GM18517 (cell line): ENCODE results near the gene FBLIM1.

Experiments
- ATAC-seq: cut with Tn5 transposase; IDR thresholded peaks from one replicate; pipeline ENCODE4 v1.9.1; 2021; ENCODE audit warnings: mild to moderate bottlenecking, moderate library complexity; ENCODE audit not compliant: unreplicated experiment

The FBLIM1 gene, protein sequence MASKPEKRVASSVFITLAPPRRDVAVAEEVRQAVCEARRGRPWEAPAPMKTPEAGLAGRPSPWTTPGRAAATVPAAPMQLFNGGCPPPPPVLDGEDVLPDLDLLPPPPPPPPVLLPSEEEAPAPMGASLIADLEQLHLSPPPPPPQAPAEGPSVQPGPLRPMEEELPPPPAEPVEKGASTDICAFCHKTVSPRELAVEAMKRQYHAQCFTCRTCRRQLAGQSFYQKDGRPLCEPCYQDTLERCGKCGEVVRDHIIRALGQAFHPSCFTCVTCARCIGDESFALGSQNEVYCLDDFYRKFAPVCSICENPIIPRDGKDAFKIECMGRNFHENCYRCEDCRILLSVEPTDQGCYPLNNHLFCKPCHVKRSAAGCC

DNA sequence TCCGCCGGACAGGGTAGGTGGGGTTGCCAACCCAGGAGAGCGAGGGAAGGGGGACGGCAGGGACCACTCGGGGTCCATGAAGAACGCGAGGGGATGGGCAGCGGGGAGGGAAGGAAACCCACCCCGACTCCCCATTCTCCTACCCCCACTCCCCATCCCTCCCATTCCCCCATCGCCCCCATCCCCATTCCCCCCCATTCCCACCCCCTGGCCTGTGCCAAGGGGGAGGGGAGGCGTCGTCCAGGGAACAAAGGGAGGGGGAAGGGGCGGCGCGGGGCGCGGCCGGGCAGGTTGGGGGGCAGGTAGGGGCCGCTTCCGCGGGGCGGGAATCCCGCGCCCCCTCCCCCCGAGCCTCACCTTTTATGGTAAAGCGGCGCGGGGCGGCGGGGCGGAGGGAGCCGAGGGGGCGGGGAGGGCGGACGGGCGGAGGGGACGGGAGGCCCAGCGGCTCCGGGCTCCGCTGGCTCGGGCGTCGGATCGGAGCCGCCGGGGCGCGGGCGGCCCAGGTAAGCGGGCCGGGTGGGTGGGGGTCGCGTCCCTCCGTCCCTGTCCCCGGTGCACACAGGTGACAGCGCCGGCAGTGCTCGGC lies at the start of gene FBLIM1:
Gene FBLIM1 (plus strand): TSS at position 453 of the 589 bp plus-strand sequence. CDS start 6,189 bp downstream, outside the sequence.
- ATAC-seq = no peak

DNA sequence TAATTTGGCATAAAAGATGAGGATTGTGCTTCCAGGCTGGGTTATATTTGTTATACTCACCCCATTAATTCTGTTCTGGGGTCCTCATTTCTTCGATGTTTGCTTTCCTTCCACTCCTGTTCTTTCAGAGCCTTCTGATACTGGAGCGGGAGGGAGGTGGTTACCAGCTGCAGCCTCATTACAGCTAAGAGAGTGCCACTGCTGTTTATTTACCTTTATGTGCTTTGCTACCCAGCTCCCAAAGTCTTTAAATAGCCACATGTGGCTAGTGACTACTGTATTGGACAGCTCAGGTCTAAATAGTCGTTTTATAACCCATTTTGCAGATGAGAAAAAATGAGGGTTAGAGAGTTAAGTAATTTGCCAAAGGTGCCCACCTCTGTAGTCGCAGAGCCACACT lies 49.4 kb upstream of the FBLIM1 start:
- ATAC-seq = no peak

DNA sequence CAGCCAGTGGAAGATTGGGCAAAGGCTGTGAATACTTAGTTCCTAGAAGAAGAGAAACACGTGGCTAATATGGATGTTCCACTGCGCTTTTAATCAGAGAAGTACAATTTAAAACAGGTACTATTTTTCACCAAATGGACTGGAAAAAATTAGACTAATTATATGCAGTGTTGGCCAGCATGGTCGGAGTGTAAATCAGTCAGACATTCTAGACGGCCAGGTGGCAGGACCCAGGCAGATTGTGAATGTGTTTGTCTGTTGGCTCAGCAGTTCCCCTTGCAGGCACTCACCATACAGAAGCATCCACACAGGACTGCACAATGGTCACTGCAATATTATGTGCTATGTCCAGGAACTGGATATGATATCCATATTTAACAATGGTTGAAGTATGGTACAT lies 46.4 kb upstream of the FBLIM1 start:
- no peak for ATAC-seq

DNA sequence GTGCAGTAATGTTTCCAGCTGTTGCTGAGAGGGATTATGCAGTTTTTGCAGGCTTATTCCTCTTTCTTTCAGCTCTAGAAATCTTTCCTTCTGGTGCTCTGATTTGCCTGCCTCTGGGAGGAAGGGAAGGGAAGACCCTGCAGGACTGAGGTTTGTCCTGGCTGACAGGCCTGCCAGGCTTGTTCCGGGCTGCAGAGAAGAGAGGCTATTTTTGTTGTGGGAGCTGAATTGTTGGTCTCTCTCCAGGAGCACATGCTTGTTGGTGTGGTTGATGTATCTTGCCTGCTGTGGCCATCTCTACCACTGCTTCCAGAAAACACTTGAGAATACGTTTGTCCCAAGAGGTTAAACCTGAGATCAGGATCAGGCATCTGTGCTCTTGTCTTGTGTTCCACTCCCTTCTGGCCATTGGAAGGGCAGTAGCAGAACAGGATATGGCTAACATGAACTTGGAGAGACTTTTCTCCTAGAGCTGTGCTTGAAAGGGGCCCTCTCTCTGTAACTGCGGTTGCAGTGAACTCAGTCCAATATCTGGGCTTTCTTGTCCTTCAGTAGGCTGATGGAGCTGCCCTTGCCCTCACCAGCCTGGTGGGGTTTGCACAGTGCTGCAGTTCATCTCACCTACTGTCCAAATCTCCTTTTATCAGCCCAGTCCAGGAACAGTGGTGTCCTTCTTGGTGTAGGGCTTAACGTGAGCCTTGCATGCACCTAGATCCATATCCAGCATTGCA lies 44.0 kb upstream of the FBLIM1 start:
- no peak for ATAC-seq

DNA sequence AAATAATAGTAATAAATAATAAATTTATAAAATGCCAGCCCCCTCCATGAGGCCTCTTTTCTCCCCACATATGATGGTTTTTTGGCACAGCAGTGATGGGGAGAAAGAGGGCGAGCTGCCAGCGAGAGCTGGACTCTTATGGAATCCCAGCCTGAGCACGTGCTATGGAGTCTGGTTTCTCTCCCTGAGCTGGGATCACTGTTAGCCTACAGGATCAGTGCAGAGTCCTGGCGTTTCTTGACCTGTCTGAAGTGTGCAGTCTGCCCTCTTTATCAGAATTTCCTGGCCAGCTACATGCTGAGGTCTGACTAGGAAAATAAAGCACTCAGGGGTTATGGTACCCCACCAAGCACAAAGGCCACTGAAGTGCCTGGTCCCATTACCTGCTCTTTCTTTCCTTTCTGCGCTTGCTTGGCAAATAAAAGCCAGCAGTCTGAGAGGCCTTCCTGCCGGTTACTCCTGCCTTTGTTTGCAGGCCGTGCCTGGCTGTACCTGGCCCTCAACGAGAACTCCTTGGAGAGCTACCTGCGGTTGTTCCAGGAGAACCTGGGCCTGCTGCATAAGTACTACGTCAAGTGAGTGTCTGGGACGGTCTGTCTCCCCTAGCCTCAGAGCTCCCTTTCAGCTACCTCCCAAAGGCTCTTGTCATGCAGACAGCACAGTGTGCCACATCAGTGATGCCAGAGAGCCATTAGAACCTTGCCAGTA lies 41.0 kb upstream of the FBLIM1 start:
- no peak for ATAC-seq

DNA sequence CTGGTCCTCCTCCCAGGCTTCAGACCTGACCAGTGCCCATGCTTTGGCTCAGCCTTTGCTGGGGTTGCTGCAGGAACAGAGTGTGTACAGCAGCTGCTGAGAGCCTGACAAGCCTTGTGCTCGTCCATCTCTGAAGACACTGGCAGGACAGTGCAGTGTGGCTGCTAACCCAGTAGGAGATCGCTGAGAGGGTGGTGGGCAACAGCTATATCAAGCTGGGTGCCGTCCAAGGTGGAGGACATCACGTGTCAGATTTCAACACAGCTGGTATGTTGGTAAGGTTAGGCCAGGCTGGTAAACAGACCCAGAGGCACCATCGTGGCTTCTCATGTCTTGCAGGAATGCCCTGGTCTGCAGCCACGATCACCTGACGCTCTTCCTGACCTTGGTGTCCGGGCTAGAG lies 40.4 kb upstream of the FBLIM1 start:
- ATAC-seq = no peak

DNA sequence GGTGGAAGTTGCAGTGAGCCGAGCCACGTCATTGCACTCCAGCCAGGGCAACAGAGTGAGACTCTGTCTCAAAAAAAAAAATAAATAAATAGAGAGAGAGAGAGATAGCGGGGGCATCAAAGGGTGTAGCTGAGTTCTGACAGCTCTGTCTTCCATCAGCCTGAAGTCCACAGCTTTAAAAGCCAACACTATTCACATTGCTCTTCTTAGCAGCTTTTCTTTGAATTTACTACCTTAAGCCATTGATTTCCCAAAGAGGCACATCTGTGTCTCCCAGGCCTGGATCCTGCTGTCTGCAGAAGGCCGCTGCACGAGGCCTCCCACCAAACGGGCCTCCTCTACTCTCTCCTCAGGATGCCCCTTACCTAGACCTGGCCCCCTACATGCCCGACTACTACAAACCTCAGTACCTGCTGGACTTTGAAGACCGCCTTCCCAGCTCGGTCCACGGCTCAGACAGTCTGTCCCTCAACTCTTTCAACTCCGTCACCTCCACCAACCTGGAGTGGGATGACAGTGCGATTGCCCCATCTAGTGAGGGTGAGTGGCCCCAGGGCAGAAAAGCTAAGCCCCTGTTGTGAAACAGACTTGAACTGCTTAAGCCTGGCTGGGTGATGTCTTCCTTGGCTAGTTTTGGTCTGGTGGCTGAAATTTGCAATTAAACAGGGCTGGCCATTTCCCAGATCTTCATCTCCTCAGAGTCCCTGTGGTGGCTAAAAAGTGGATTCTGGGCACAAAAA lies 39.0 kb upstream of the FBLIM1 start:
- no peak for ATAC-seq

DNA sequence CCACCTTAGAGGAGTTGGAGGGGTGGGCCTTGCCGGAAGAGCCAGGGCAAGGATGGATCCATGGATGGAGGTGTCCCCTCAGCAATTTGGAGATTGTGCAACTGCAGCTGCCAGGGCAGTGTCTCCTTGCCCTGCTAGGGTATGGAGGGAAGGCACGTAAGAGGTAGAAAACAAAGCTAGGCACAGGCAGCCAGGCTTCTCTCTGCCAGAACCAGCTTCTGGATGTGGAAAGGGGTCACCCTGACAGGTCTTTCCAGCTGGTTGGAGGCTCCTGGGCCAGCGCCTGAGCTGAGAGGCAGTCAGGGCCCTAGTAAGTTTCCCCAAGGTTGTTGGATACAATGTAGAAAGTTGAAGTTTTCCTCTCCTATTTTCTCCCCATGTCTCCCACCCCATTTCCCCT lies 37.7 kb upstream of the FBLIM1 start:
- ATAC-seq = no peak

DNA sequence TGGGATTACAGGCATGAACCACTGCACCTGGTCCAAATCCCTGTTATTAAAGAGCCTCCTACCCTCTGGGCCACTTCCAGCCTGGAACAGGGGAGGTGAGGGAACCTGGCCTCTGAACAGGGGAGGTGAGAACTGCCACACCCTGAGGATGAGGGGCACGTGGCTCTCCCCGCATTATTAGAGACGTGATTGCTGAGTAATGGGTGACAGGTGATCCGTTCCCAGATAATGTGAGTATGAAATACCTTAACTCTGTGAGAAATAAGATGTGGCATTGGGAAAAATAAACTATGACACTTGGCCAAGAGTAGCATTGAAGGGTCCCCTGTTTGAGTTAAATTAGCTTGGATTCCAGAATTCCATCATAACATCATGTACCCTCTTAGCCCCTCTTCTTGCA lies 36.2 kb upstream of the FBLIM1 start:
- no peak for ATAC-seq

DNA sequence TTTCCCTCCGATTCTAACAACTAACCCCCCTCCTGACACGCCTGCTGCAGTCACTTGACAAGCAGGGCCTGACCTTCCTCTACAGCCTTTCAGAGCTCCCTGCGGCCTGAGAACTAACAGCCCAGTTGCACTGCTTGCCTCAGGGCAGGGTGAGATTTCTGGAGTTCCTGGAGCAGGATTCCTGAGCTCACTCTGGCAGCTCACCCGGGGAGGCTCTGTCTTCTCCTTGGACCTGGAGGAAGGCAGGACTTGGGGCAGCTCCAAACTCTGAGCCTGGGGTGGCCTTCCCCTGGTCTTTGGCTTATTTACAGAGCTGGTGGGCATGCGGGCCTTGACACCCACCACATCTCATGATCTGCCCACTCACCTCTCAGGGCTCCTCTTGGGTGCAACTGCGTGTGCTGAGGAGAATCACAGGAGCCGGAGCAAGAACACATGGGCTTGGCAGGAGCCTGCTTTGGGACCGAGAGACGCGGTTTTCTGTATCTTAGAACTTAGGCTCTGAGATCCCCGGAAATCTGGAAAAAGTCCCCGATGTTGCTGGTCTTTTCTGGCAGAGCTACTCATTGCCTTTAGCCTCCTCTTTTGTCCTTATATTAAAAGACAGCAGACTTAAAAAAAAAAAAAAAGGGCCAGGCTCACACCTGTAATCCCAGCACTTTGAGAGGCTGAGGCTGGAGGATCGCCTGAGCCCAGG lies 35.6 kb upstream of the FBLIM1 start:
- no peak for ATAC-seq

DNA sequence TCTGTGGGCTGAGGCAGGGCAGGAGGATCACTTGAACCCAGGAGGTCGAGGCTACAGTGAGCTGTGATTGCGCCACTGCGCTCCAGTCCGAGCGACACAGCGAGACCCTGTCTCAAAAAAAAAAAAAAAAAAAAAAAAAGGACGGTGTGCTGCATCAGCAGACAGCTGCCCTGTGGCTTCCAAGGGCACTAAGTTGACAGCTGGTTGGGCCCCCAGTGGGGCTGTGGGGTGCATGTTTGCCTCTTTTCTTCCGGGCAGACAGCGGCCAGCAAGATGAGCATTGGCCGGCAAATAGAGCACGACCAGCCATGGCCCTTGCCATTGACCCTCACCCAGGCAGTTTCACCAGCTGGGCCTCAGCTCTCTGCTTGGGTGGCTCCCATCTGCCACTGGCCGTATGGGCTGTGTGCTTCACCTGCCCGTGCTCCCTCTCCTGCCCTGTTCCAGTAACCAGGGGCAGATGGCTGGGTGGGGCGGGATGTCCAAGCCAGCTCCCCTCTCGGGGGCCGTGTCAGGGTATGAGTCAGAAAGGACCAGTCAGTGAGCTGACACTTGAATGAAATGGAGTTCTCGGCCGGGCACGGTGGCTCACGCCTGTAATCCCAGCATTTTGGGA lies 34.9 kb upstream of the FBLIM1 start:
- ATAC-seq = no peak

DNA sequence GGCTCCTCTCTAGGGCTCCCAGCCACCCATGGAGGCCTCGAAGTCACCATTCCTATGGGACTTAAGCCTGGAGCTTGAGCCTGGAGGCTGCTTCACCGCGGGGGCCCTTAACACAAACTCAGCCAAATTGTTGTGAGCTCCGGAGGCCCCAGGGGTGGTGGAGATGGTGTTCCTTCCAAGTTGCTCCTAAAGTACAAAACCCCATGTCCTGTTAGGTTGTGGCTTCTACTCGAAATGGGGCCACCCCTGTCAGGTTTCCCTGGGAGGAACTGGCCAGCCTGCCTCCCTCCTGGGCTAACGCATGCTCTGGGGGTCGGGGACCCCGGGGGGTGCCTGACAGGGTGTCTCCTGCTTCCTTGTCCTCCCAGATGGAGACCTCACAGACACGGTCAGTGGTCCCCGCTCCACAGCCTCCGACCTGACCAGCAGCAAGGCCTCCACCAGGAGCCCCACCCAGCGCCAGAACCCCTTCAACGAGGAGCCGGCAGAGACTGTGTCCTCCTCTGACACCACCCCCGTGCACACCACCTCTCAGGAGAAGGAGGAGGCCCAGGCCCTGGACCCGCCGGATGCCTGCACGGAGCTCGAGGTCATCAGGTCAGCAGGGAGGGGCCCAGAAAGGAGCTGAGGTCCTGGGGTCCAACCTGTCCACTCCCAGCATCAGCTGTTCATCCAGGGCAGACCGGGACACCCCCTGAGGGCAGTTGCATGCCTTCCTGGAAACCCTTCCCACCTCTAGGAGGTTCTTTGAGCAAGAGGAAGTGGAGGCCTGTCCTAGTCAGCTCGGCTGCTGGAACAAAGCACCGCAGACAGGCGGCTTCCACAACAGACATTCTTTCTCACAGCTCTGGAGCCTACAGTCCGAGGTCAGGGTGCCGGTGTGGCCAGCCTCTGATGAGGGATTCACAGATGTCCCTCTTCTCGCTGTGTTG lies 33.4 kb upstream of the FBLIM1 start:
- ATAC-seq = no peak

DNA sequence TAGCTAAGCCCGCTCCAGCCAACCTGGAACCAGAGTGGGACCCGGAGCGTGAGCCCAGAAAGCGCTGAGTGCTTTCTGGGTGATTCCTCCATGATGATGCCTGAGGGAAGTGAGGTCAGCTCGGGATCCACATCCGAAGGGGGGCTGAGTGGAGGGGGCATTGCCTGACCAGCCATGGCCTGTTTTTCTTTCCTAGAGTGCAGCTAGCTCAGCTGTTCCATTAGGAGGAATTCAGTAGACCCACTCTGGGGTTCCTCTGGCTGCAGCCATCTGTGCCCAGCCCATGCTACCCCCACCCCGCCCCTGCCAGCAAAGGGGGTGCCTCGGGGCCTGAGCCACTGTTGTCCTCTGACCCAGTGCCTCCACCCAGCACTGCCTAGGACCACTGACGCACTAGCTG lies 32.1 kb upstream of the FBLIM1 start:
- no peak for ATAC-seq

DNA sequence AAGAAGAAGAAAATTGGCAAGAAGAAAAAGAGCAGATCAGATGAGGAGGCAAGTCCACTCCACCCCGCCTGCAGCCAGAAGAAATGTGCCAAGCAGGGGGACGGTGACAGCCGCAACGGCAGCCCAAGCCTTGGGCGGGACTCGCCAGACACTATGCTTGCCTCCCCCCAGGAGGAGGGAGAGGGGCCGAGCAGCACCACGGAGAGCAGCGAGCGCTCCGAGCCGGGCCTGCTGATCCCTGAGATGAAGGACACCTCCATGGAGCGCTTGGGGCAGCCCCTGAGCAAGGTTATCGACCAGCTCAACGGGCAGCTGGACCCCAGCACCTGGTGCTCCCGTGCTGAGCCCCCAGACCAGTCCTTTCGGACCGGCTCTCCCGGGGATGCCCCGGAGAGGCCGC lies 31.6 kb upstream of the FBLIM1 start:
- no peak for ATAC-seq

DNA sequence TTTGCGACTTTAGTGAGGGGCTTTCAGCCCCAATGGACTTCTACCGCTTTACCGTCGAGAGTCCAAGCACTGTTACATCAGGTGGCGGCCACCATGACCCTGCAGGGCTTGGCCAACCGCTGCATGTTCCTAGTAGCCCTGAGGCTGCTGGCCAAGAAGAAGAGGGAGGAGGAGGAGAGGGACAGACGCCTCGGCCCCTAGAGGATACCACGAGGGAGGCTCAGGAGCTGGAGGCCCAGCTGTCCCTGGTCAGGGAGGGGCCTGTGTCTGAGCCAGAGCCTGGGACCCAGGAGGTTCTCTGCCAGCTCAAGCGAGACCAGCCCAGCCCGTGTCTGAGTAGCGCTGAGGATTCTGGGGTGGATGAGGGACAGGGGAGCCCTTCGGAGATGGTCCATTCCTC lies 31.2 kb upstream of the FBLIM1 start:
- no peak for ATAC-seq

DNA sequence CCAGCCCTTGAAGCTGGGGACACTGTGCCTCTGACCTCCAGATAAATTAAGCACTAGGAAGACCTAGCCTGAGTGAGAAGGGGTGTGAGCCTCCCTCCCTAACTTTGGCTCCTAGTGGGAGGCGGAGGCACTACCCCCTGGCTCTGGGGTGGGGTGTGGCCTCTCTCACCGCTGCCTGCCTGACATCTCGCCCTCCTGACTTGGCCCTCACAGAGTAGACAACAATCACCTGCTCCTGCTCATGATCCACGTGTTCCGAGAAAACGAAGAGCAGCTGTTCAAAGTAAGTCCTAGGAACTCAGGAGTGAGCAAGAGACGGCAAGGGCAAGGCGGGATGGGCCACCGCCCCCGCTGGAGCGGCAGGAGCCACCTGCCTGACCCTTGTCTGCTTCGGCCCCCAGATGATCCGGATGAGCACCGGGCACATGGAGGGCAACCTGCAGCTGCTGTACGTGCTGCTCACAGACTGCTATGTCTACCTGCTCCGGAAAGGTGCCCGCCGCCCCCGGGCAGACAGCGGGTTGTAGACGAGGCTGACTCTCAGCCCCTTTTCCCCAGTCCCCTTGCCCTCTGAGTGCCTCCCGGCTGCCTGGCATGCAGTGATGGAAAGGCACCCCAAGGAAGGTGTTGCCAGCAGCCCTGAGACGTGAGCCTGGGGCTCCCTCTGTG lies 30.6 kb upstream of the FBLIM1 start:
- ATAC-seq = no peak

DNA sequence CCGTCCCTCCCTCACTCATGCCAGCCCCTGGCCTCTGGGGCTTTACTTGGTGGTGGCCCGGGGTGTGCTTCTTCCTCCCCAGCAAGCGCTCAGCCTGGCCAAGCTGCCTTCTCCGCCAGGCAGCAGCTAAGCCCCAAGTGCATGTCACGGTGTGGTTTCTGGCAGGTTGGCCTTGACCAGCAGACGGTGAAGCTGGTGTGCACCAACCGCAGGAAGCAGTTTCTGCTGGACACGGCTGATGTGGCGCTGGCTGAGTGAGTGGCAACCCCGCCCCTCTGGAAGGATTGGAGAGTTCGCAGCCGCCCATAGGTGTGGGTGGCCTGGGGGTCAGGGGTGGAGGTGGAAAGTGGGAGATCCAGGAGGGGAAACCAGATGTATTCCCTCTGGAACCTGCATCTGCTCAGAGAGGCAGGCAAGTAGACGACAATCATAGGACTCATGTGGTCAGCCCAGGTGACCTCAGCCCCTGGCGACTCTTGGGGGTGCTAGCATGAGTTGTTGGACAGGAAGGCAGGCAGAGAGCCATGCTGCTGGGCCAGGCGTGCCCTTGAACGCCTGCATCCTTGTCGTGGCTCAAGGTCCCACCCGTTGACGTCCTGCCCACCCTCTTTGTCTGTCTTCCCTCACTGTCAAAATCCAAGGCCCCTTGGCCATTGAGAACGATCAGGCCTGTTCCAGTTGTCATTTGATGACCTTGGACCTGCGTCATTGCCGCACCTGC lies 29.5 kb upstream of the FBLIM1 start:
- ATAC-seq = no peak
